Stimulated activated CD4-positive, alpha-beta T cell treated with anti-CD3 and anti-CD28 coated beads, Interleukin-4, amount 100 ng/mL, for 48 hours (primary cell): Measurements from ENCODE around the gene TC2N.
A peak's percentile ranks its signal among the peaks of the same experiment; 100 is the strongest.
"Not testable (repeated sequence)": the region's sequence is repeated elsewhere in the genome, so short reads cannot be mapped to it uniquely, and the experiment has no call there.

ENCODE experiments used
- DNase-seq, 2 donors: peaks; one replicate each; pipeline ENCODE4 v3.0.0-alpha.2; 2020; ENCODE audit warnings: low read depth in 2 of 2

TC2N gene

DNA sequence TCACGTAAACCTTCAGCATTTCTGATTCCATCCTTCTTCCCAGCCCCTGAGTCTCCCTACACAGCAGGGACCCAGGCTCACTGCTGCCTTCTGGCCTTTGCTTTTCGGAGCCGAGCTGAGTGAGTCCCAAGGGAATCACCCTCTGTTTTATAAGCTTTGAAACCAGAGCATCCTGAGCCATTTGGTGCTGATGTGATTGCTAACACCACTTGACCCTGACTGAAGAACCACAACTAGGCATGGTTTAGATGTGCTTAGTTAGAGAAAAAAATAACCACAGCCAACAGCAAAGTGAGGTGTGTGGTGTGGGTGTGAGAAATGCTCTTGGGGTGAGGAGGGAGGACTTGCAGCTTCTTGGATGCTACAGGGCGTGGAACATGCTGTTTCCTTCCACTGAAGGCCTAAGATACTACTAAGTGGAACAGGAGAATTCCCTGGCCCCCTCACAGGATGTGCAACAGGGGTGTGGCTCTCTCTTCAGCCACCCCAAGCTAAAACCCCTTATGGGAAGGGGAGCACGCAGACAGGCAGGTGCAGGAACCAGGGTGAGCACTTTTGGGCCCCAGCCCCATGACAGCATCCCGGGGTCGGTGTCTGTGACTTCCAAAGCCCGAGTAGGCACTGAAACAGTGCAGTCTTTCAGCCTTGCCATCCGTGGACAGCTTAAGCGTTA, at the start of gene TC2N:
Gene TC2N (minus strand): TSS at position 221 of the 673 bp plus-strand sequence. CDS start 53,767 bp downstream, outside the sequence.
- peak in 1 of 2 donors; percentile 36 for DNase-seq

DNA sequence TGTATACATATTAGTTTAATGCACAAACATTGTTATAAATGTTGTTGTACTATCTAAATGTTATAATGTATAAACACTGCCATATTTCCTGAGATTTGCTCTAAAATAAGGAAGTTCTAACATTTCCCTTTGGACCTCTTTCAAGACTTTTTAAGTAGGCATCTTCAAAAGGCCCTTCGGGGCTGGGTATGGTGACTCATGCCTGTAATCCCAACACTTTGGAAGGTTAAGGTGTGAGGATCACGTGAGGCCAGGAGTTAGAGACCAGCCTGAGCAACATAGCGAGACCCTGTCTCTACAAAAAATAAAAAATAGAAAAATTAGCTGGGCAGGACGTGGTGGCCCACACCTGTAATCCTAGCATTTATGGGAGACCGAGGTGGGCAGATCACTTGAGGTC, 44.7 kb upstream of the TC2N start:
- DNase-seq, result no peak

DNA sequence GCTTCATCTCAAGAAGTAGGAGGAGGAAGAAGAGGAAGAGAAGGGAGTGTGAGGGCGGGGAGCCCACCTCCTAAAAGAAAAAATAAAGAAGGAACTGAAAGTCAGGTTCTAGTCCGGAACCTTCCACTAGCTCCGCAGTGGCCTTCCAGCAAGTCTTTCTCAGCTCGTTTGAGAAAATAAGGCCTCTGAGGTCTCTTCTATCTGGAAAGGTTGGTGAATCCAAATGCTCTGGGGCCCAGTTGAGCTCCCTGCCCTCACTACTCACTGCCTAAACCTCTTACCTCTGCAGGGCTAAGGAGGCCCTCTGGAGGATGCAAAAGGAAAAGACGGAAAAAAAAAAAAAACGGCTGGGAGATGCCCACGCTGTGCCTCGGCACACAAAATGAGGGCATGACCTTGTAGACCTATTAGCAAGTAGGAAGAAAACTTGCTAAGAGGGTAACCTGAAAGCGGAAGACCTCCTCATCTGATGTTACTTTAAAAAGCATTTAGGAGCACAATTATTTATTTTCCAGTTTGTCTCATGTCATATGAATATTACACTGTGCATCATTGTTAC, 44.2 kb upstream of the TC2N start:
- DNase-seq, result peak; percentile 17 to 28

DNA sequence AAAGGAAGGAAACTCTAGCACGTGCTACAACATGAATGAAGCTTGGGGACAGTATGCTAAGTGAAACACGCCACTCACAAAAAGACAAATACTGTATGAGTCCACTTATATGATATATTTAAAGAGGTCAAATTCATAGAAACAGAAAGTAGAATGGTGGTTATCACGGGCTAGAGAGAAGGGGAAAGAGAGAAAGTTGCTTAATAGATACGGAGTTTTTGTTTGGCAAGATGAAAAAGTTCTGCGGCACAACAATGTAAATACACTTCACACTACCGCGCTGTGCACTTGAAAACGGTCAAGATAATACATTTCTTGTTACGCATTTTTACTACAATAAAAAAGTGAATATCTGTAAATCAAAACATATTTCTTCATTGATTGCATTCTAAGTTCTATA, 42.9 kb upstream of the TC2N start:
- DNase-seq, result no peak

DNA sequence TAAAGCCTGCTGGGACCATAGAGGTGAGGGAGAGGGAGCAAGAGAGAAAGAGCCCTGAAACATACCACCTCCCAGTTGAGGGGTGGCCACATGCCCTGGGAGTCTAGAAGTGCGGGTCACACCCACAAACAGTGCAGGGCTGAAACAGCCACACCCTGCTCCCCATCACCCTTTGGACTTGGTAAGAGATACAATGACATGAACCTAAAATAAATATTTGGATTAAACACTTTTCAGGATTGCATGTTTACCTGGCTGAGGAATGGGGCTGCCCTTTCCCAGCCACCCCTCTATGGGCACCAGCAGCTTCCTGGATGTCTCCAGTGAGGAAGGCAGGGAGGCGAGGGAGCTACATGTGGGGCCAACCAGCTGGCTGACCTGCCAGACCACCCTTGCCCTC, 39.0 kb upstream of the TC2N start:
- DNase-seq, result no peak

DNA sequence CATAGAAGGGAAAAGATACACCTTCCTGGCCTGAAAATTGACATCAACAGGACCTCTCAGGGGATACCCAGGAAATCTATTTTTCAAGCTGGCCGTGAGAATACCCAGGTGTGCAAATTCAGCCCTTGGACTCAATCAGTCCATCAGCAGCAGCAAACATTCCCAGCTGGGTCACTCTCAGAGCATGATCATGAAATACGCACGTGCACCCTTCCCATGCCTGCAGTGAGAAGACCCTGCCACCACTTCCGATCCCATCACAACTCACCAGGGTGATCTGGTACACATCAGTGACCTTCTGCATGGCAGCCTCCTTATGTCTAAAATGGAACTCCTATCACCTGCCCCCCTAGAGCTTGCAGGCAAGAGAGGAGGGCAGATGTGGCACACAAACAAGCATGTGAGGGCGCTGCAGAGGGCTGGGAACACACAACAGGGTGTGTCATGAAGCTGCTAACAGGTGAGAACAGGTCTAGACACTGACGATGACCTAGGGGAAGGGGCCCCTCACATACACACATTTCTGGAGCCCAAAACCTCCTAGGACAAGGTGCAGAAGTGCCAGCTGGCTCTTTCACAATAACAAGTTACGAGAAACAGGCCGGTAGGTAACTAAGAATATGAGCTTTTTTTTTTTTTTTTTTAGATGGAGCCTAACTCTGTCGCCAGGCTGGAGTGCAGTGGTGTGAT, 37.8 kb upstream of the TC2N start:
- DNase-seq, result no peak

DNA sequence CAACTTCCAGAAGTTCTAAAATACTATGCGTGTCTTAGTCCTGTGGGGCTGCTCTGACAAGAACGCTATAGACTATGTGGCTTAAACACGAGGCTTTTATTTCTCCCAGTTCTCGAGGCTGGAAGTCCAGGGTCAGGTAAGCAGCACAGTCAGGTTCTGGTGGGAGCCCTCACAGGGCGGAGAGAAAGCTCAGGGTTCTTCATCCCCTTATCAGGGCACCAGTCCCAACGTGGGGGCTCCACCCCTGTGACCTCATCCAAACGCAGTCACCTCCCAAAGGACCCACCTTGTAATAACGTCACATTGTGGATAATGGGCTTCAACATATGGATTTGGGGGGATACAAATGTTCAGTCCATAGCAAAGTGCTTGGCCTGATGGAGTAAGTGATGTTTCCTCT, 37.1 kb upstream of the TC2N start:
- no peak for DNase-seq

DNA sequence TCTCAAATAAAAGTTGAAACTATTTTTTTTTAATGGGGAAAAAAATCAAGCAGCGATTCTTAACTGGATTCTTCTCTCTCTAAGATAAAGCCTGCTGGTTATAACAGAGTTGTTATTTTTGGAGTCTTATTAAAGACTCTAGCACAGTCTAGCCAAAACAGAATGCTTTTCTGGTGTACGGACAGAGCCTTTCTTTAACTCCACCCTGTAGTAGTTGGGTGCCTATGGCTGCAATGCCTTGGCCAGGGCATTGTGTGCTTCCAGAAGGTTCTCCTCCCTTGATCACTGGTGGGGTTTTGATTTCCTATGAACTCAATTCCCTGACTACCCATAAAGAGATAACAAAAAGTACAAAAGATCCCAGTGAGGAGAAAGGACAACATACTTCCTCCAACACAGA, 35.7 kb upstream of the TC2N start:
- no peak for DNase-seq

DNA sequence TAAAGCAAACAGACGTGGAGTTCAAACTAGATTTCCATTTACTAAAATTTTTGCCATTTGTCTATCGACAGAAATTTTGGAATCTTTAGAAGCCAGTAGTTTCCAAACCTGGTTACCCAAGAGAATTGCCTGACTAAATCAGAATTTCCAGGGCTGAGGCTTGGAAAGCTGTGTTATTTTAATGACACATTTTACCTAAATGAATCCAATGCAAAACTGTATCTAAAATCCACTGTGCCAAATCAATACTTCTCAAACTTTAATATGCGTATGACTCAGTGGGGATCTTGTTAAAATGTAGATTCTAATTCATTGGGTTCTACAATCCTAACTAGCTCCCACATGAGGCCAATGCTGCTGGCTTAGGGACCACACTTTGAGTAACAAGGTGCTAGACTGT, 35.0 kb upstream of the TC2N start:
- no peak for DNase-seq

DNA sequence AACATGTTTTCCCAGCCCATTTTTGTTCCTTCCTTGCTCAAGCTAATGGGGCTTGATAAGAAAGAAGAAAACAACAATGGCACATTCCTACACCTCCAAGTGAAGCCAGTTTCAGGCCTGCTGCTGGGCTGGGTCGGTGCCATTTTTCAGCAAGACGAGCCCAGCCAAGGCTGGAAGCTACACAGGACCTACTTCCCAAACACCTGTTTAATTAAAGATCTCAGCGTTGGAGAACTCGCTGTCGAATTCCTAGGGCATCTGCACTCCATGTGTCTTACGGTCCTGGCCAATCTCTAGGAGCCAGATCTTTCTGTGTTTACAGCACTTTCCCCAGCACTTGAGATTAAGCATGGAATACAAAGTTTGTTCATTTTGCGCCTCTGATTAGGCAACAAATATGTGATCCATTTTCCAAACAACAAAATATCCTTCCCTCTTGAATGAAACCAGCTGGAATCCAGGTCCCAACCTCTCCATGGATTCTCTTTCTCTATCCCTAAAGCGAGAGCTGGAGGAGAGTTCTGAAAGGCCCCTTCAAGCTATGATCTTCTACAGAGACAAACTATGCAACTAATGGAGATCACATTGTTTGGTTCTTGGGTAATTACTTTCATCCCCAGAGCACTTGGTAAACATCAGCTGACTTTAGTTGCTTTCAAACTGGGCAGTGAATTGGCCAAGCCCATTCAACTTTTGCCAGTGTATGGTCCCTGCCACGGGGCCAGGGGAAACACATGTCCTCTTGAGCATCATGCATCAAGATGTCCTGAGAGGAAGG, 34.3 kb upstream of the TC2N start:
- no peak for DNase-seq

DNA sequence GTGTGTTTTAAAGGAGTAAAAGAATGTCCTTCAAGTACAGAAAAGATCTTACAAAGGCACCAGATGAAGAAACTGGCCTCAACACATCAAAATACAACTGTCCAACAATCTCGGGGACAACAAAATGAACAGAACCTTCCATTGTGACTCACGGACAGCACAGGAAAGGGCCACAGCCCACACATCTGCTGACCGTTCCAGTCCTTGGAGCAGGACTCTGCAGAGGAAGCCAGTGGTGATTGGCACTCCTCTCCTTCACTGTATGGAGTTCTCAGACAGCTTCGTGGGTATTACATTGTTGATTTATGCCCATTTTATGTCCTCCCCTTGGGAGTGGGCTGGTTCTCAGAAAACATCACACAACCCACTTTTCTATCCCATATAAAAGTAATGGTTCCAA, 32.5 kb upstream of the TC2N start:
- DNase-seq, result no peak

DNA sequence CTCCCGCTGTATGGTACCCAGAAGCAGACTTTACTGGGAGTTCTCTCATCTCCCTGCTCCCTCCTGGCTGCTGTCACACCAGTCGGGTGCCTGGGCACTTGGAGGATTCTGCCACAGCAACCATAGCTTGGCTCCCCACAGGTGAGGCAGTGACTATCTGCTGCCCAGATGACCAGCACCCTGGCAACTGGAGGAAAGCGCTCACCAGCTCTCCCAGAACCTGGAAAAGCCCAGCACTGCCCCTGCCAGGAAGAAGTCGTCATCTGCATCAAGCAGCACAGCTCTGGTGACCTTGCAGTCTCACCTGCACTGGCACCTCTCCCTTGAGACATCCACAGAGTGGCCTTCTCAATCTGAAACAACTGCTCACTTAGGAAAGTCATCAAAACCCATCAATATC, 31.9 kb upstream of the TC2N start:
- DNase-seq, result no peak

DNA sequence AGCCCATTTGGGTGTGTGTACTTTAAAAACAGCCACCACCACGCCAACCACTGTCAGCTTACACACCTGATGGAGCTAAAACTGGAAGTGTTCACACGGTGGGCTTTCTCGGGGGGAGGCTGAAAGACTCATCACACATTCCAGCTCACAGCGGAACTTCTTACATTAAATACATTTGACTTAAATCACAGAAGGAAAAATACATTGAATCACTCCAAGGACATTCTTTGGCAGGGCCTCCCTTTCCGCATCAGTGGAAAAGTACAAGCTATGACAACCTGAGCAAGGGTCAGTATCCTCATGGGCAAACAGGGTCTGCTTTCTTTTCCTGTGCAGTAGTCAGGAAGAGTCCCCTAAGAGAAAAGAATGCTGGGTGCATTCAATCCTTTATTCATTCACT, 31.0 kb upstream of the TC2N start:
- DNase-seq, result no peak

DNA sequence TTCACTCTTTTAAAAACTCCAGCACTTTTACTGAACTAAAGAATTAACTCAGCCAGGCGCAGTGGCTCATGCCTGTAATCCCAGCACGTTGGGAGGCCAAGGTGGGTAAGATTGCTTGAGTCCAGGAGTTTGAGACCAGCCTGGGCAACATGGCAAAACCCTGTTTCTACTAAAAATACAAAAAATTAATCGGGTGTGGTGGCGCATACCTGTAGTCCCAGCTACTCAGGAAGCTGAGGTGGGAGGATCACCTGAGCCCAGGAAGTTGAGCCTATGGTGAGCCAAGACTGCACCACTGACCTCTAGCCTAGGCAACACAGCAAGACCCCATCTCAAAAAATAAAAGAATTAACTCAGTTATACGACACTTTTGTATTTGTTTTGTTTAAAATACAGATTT, 30.4 kb upstream of the TC2N start:
- DNase-seq, result not testable (repeated sequence)

DNA sequence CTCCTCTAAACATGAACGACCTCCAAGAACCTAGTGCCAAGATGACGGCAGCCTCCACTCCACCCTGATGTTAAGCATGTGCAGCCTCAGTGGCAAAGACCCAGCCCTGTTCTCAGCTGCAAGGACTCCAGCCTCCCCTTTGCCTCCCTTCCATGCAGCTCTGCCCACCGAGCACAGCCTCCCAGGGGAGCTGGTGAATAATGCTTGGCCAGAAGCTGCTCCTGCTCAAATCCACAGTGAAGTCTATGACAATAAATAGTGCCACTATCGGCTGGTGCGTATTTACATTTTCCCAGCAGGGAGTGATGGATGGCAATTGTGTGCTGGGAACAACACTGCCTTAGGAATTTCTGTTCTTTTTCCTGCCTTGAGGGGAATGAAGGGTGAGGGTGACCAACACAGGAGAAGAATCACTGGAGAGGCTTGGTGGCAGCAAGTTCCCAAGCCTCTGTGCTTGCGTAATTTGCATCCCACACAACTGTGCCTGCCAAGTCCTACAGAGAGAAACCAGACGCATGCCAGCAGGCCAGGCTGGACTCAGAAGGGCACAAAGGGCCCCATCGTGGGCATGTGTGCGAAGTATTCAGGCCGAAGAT, 29.9 kb upstream of the TC2N start:
- no peak for DNase-seq

DNA sequence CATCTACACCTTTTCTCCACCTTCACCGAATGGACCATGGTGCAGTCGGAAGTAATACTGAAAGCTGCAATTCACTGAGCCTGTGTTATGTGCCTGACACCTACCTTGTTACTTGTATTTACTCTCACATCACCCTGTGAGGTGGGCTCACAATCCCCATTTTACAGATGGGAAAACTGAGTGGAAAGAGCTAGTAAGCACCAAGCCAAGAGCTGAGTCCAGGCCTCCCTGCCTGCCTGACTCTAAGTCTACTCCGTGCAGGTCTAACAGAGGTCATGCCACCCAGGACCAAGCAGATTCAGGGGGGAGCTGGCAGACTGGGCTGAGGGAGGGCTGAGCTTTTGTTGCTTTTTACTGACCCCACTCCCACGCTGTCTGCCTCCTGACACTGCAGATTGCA, 29.1 kb upstream of the TC2N start:
- DNase-seq, result no peak

DNA sequence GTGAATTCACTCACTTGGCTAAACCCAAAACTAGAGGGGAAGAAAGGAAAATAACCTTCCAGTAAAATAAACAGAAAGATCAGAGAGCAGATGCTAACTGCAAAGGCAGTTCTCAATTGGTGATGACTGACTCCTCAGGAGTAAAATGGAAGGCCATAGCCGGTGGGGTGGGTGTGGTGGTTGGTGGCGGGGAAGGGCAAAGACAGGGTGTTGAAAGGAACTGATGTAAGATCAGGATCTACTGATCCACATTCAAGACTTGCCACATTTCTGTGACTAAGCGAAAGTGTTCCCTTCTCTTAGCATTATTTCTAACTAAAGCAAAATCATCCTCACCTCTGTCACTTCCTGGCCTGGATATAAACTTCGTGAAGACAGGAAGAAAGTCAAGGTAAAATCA, 26.3 kb upstream of the TC2N start:
- DNase-seq, result peak; percentile 35 to 46

DNA sequence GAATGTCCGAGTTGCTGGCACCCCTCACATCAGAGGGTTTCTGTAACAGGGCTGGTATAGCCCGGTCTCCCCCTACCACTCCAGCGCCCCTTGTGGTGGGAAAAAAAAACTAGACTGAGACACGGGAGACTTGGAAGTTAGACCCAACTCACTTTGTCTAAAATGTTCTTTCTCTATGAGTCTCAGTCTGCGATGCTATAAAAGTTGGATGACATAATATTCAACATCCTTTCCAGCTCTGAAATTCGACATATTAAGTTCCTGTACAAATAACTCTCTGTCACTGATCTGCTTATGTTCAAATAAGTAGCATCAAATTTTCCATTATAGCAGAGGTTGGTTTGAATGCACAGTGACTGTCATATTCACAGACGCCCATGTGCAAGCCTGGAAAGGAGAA, 25.7 kb upstream of the TC2N start:
- no peak for DNase-seq

DNA sequence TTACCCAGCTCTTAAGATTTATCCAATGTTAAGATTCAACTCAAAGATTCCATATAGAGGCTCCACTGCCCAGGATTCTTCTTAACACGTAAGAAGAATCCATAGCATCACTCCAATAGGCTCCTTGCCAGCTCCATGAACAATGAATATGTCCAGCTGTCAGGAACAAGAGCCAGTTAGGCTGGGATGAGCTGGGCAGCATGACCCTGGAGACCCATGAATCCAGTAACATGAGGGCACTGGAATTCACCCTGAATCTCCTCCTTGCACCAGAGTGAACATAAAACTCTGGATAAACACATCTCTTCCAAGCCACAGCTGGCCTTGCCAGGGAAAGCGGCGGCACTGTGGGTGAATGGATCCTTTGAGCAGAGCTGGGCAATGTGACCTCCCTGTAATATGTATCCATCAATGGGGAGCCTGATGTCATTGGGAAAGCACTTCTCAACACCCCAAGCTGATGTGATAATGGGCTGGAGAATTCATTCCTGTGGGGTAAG, 24.4 kb upstream of the TC2N start:
- no peak for DNase-seq

DNA sequence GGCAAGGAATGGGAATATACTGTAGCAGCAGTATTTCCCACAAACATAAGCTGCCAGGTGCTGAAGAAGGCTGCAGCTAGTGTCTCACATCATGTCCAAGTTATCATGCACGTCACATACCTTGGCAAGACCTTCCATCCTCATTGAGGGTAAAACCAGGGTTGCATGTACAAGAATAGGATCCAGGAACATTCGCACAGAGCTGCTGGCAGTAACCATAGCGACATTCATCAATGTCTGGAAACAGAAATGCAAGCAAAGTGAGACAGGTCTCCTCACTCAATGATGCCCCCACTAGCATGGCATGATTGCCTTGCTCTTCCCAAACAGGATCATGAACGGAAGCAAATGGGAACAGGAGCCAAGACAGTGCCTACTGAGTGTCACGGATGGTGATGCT, 23.8 kb upstream of the TC2N start:
- no peak for DNase-seq

DNA sequence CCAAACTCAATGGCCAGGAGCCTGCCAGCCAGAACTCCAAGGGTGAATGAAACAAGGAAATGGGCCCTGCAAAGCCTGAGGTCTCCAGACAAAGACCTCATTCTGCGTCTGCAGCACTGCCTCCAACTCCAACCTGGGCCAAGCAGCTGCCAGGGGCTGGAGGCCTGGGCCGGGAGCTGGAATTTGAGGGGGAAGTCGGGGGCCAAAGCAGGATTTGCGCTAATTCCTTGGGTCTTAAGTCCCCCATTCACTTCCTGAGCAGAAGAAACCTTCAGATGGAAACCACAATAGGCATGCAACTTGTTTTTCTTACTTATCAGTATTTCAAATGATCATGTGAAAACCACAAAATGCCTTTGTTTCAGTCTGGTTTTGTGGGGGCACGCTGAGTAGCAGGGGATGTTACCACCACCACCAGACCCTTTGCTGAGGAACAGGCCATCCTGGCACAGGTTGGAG, 23.0 kb upstream of the TC2N start:
- DNase-seq, result no peak
